Superior temporal gyrus (tissue), 1 donor: ENCODE results near the gene TCEA2.
A peak's percentile ranks its signal among the peaks of the same experiment; 100 is the strongest.

Experiments used
- DNase-seq: peaks from one replicate; pipeline ENCODE4 v3.0.0-alpha.2; 2016; ENCODE audit errors: extremely low spot score

The TCEA2 gene

DNA sequence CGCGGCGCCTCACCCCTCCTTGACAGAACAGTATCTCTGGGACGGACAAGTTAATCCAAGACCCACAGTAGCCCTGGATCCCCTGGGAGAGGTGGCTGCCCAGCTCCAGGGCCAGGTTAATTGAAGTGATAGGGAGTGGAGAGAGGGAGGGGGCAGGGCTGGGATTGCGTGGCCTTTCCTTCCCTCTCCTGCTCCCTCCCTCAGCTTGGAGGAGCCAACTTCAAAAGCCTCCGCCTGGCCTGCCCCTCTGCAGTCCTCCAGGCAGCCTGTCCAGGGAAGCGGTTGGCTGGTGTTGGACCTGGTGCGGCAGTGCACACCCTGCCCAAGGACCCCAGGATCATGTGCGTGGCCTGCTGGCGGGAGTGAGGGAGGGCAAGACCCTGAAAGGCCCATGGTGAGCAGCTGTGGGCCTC lies 27.1 kb upstream of the TCEA2 start, which contains the start of gene C20orf204:
Gene C20orf204, plus strand, starts transcription at position 250 of the 413 bp plus-strand sequence. Its CDS starts 142 bp downstream, at position 392.
- DNase-seq: no peak

DNA sequence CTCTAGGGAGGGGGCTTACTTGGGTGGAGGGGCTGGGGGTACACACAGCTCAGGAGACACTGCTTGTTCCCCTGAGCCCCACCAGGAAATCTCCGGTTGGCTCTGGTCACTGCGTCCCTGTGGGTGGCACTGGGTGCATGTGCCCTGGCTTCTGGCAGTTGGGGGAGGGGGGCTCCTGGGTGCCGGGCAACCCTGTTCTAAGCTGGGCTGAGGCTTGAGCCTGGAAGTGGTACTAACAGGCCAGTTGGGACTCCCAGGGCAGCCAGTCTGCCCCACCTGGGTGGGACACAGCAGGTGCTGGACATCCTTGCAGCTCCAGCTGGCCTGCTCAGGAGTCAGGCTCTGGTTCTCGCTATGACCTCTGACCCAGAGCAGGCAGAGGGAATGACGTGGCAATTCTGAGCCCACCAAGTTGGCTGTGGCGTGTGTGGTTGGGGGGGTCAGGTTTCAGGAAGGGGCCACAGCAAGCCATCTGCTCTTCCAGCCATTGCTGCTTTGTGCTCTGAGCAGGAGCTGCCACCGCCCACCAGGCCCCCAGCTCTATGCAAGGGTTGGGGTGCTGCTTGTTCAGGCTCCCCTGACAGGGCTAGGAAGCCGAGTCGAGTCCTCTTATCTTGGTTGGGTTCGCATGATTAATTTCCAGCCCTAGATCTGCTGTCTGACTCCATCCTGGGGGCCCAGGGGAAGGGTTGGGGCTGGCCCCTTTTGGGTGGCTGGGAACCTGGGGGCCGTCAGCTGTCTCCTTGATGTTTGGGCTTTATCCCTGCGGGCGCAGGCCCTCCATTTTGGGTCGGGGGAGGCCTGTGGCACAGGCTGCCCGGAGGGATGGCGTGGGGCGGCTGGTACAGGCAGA lies 26.4 kb upstream of the TCEA2 start:
- no peak for DNase-seq

DNA sequence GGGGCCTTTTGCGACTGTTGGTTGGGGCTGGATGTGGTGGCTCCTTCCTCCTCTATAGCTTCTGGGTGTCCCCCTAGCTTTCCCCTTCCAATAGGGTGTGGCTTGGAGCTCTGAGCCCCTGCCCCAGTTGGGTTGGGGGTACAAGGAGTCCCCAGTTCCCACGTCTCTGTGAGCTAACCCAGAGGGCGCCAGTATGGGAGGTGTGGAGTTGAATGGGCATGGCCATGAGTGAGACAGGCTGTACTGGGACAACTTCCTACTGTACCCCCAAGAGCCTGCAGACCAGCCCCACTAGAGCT lies 25.9 kb upstream of the TCEA2 start:
- DNase-seq: no peak

DNA sequence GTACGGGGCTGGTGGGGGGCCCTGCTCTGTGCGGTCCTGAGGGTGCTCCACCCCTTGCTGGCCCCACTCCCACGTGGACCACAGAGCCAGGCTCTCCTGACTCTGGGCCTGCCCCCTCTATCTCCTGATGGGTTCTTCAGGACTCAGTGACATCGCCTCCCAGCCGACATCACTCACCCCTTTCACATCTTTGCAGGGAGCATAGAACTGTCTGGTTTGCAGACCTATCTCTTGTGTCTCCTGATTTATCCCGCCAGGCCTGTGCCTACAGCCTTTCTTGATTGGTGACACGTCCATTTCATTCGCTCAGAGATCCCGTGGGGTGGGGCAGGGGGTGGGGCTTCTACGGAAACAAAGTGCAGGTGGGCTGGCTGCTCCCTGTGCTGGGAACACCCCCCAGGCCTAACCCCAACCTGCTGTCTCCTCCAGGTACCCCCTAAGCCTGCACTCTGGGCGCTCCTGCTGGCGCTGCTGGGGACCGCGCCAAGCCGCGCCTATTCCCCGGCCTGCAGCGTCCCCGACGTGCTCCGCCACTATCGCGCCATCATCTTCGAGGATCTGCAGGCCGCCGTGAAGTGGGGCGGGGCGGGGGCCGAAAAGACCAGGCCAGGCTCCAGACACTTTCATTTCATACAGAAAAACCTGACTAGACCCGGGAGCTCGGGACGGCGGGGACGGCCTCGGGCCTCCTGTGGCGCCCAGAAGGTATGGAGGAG lies 25.3 kb upstream of the TCEA2 start:
- no peak for DNase-seq

DNA sequence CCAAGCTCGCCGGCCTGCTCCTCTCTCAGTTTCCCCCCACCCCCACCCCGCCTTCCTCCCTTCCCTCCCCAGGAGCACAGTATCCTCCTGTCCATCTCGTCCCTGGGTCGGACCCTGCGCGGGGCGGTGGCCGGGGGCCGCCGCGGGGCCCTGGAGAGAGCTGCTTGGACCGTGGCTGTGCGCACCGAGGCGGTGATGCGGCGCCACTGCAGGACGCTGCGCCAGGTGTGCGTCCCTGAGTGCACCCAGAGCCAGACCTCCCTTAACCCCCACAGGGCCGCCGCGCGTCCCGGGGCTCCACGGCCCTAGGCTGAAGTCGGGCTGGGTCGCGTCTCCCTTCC lies 24.8 kb upstream of the TCEA2 start:
- DNase-seq: no peak

DNA sequence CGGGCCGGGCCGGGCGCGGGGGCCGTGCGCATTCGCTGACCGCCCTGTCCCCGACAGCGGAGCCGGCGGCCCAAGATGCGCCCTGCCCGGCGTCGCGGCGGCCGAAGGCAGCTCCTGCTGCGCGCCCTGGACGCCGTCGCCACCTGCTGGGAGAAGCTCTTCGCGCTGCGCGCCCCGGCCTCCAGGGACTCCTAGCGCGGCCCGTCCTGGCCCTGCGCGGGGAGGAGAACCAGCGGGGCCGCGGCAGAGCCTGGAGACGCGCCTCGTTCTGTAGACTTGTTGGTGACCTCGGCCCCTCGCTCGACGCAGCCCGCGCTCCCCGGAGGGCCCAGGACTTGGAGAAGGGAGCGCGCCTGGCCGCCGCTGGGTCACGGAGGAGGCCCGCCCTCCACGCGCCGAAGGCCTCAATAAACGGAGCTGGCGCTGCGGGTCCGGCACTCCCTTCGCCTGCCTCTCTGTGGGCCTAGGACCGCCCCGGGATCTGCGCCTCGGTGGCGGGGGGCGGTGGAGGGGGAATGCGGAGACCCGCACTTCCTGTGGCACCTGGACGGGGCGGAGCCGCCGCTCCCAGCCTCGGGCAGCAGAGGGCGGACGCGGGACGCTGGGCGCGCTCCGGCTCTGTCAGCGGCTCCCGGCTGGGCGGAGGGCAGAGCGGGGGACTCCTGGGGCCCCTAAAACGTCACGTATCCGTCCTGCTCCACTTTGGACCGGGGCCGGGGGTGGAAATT lies 24.3 kb upstream of the TCEA2 start:
- peak; percentile 10 for DNase-seq

DNA sequence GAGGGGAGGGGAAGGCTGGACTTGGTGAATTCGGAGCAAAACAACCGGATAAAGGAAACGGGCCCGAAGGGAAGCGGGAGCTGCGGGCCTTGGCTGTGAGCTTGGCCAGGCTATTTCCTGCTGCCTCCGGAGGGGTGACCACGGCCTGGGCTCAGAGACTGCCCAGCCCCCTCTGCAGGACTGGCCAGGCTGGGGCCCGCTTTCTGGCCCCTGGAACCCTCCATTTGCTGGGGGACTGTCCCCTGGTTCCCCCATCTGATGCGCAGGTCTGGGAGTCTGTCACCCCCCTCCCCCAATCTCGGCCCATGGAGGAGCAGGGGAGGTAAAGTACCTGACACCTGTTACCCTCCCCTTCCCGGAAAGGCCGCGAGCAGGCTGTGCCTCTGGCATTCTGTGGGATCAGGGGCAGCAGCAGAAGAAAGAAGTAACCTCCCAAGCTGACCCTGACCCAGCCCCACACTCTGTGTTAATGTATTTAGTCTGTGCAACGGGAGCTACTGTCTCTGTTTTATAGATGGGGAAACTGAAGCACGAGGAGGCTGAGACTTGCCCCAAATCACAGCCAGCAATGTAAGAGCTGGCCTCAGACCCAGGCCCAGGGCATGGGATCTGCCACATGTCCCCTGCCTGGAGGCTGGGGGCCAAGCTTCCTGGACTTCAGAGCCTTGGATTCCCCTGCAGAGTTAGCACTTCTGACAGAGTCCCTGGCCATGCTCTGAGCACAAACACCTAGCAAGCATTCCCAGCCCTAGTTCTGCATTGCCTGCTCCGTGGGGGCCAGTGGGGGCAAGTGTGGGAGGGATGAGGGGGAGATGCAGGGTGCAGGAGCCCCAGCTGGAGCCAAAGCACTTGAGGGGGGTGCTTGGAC lies 23.5 kb upstream of the TCEA2 start:
- no peak for DNase-seq

DNA sequence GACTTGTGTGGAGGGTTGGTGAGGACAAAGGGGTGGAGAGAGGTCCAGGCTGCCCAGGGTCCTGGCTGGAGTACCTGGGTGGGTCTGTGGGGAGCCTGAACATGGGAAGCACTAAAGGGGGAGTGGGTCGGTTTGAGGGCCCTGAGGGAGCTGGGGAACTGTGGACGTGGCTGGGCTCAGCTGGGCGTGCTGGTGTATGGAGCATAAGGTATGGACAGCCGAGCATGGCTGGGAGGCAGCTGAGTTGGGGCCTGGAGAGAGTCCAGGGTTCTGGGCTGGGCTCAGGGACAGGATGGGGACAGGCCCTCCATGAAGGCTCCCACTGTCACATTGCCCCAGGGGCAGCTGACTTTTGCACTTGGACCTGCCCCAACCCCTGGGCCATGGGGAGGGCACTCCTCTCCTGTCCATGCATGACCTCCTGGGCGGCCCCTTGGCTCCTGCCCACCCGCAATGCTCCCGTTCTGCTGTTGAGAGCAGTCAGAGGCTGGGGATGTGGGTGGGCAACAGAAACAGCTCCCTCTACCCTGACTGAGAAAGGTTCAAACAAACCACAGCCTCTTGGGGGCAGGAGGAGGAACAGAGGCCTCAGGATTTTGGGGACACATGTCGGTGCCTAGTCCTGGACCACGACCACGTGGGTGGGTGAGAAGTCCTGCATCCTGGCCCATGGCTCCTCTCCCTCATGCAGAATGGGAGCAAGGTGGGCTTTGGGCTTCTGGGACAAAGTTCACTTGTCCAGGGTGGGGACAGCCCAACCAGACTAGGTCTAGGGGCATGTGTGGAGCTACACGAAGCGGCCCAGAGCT lies 22.6 kb upstream of the TCEA2 start:
- no peak for DNase-seq

DNA sequence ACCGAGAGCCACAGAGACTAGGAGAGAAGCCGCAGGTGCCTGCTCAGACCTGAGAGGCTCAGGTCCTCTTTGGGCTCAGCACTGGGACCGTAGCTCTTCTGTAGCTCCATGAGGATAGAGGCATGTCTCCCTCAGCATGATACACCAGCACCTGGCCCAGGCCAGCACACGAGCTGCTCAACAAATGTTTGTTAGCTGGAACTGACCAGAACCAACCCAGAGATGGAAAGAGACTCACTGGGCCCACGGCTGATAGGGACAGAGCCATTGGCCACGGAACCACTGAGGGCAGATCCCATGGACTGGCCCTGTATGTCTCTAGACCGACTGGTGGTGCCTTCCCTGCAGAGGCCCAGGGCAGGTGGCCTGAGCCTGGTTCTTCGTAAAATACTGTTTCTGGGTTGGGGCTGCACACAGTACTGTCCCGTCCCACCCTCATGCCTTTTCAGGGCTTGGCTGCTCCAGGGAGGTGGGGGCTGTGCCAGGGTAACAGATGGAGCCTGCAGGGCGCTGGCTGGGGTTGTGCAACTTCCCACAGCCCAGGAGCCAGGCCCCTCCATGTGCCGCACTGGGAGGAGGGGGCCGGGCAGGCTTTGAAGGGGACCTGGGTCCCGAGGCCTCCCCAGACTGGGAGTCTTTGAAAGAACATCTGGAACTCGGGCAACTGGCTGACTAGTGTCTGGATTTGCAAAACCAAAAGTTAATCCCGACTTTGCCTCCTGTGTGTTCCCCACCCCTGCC lies 21.8 kb upstream of the TCEA2 start:
- DNase-seq: no peak

DNA sequence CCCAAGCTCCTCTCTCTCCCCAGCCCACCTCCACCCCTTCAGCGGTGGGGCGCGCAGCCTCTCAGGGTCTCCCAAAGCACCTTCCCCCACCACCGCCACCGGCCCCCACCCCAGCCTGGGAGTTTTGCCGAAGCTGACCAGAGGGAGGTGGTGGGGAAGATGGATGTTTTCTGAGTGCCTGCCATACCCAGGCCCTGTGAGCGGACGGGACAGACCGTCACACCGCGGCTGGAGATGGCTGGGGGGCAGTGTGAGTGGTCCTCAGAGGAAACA lies 21.3 kb upstream of the TCEA2 start:
- no peak for DNase-seq

DNA sequence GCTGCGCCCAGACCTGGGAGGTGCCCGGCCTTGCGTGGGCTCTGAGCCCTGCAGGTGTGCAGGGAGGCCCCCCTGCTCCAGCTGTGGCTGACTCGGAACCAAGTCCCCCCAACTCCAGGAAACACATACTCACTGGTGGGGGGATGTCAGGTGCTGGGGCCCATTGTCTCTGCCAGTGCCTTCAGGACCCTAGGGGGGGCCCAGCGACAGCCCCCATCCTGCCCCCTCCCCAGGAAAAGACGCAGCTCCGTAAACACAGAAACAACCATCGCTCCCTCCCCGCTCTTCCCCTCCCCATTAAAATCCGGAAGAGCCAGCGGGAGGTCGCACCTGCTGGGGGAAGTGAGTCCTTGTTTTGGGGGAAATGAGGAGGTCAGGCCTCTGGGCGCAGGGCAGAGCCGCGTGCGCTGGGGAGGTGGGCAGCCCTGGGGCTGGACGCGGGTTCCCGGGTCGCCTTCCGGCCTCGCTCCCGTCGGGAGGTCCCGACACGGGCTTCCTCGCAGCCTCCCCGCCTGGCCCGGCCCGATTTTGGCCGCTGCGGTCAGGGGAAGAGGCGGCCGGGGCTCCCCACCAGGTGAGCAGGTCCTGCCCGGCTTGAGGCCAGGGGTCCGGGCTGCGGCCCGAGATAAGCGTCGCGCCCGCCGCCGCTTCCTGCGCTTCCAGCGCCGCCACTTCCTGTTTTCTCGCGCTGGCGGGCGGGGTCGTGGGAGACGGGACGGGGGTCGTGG lies 20.8 kb upstream of the TCEA2 start:
- no peak for DNase-seq

DNA sequence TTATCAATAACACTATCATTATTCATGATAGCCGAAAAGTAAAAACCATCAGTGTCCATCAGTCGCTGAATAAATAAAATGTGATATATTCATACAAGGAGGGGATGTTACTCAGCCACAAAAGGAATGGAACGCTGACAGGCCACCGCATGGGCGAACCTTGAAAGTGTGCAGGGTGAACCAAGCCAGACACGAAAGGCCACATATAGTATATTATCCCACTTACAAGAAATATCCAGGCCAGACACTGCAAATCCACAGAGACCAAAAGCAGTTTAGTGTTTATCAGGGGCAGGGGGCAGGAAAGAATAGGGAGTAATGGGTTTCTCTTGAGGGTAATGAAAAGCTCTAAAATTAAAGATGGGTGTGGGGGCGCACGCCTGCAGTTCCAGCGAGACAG lies 19.2 kb upstream of the TCEA2 start:
- no peak for DNase-seq

DNA sequence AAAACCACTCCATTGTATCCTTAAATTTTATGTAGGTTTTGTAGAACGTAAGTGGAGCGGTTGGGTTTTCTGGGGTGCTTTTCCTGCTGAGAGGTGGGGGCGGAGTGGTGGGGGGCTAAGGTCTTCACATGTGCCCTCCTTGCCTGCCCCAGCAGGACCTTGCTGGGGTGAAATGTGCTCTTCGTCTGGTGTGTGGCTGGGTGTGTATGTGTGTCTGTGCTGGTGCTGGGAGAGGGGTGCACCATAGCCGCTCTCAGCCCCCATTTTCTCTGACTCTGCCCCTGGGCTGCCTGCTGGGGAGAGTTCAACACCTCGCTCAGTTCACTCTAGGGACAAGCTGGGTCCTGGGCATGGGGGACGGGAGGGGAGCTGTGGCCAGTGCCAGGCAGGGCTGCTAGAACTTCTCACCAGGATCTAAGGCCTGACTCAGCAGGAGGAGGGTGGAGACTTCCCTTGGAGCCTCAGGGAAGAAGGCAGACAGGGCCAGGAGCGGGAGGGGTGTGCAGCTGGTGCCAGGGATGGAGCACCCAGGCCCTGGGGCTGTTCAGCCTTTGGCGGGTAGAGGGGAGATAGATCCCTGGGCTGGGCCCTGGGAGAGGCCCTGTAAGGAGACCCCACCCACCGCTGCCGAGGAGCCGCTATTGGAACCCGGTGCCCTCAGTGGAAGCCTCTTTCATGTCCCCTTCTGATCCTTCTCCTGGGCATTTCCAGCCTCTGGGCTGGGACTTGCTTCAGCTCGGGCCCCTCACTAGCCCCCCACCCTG lies 18.3 kb upstream of the TCEA2 start:
- no peak for DNase-seq

DNA sequence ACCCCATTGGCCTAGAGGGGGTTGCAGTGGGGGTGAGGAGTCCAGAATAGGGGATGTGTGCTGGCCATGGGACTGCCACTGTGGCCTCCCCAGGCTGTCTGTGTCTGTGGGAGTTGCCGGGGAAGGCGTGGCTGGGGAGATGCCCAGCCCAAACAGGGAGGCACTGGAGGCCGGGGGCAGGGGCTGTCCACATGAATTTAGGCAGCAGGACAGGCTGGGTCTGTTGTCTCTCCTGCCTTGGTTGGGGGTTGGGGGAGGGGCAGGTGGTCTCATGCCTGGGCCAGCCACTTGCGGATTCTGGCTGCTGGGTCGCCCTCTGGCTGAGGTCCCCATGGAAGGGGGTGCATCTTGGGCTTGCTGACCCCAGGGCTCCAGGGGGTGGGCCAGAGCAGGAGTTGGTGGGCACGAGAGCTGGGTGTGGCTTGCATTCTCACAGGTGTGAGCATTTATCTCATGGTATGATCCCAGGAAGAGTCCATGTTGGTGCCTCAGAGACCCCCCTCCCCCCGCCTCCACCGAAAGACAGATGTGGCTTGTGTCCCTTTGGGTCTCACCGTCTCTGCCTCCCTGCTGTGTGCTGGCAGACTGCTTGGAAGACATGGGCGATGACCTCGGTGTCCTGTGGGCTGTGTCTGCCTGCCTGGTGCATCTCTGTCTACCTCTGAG lies 17.5 kb upstream of the TCEA2 start:
- DNase-seq: no peak

DNA sequence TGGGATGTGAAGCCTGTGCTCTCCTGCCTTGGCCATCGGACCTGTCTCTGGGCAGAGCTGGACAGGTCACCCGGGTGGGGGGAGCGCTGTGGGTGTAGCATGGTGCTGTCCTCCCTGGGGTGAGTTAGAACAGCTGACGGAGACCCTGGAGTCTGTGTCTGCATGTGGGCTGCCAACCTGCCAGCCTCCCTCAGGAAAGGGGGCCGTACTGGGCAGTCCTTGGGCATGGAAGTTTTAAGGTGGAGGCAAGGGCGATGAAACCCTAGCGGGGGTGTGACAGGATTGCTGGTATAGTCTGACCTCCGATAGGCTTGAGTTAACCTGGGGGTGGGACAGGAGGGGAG lies 16.0 kb upstream of the TCEA2 start:
- no peak for DNase-seq

DNA sequence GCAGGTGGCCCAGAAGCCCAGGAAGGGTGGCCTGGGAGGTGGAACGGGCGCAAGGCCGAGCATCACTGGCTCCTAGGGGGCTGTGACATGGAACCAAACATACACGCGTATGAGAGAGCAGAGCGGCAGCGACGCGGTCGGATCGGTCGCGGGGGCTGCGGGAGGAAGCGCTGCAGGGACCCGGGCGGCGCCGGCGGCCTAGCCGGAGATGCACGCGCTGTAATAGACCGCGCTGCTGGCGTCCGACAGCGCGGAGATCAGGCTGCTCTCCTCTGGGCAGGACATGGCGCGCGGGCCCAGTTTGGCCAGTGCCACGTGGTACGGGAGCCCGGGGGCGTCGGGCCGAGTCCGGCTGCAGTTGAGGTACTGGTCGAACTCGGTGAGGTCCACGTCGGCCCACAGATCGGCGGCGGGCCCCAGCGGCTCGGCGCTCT lies 15.0 kb upstream of the TCEA2 start:
- DNase-seq: no peak

DNA sequence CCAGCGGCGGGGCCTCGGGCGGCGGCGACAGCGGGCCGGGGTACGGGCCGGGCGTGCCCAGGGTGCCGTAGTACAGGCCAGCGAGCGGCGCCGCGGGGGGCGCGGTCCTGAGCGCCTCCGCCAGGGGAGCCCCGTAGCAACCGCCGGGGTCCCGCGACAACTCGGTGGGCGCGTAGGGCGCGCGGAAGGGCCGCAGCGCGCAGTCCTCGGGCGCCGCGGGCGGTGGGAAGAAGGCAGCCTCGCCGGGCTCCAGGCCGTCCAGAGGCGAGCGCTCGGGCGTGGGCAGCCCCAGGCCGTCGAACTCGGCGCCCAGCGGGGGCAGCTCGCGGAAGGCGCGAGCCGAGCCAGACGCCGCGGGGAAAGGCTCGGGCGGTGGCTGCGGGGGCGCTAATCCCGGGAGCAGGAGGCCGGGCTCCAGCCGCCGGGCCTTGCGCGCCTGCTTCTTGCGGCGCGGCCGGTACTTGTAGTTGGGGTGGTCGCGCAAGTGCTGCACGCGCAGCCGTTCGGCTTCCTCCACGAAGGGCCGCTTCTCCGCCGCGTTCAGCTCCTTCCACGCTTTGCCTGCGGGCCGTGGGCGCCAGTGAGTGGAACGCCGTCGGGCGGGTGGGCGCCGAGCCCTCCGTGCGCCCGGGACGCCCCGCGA lies 14.5 kb upstream of the TCEA2 start:
- DNase-seq: no peak
